UCSD-AML1 (cell line): ENCODE results near the gene ITGA4.
A peak's percentile ranks its signal among the peaks of the same experiment; 100 is the strongest.

Source experiments
- DNase-seq: peaks from one replicate; lab custom pipeline; 2025; ENCODE audit not compliant: unreplicated experiment; lab: John Stamatoyannopoulos, UW

The ITGA4 gene

DNA sequence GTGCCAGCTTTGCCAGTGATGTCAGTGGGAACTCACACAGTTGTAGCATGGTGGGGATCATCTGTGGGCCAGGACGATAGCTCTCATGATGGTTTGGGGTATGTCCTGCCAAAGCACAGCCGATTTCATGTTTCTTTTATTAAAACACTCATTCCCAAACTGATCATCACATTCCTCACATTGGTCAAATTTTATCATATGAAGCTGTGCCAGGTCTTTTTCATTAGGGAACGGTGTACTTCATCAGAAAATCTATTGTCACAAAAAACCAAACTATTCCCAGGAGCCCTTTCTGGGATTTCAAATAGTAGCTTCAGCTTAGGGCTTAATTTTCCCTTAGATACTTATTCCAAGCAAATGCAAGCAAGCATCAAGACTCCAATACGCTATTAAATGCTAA lies 42.0 kb downstream of the ITGA4 start:
- DNase-seq: no peak

DNA sequence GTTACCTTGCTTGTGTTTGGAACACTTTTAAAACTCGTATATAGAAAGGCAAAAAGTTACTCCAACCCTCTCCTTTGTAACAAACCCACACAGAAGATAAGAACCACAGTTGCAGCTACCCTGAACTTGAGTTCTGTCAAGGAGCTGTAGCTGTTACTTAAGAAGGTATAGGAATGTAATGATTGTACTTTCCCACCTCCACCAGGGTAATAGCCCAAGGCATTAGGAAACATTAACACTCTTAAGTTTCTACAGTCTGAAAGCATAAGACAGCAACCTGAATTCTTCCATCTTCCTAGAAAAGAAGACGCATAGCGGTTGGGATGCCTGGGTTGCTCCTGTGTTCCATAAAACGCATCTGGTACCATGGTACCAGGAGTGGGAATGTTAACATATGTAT lies 43.0 kb downstream of the ITGA4 start:
- DNase-seq: no peak

DNA sequence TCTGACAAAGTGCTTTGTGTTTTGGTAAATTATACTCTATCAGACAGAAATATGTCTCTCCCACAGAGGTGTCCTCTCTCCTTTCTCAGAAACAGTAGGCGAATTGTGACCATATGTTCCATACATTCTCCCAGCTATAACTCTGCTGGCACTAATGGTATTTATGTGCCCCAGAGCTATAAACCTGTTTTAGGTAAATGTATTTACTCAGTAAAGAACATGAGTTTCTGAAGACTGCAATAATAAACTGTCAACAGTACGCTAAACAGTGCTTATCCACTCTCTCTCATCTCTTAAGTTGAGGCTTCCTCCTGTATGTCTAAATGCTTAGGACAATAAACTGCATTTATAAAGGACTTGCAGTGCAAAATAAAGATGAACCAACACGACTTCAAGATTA lies 58.5 kb downstream of the ITGA4 start:
- no peak for DNase-seq

DNA sequence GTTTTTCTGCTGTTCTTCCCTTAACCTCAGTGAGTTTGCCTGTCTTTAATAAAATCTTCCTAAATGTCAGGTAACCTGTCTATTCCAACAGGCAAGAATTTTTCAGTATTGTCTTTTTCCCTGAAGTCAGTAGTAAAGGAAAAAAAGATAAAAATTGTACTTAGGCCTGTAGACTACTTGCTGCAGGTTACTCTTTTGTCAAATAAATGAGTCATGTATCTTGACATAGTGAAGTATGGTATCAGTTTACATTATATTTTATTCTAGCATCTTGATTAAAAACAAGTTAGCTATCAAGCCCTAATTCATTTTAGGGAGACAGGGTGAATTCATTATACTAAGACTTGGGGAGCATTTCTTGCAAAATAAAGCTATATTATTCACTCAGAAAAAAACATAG lies 59.8 kb downstream of the ITGA4 start:
- no peak for DNase-seq

DNA sequence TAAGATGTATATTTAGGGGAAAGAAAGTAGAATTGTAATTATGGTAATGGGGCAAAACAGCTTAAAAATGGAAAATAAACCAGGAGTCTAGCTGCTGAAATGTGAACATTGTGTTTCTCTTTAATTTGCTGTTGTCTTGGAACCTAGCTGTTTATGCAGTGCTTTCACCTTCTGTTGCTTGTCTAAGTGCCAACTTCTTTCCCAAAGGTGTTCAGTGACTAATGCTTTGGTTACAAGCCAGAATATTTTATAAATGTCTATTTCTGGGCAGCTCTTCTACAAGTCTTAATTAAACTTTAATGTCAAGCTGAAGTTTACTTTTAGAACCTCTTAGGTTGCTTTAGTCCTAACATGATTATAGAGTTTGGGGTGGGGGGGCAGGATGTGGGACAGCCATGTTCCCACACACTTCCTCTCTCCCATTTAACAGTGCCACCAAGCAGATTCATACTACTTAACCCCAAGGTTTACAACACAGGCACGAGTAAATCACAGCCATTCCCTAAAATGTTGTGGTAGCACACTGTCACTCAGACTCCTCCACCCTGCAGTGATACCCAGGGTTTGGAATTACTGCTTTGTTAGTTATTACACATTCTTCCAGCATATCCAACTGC lies 60.6 kb downstream of the ITGA4 start:
- peak; percentile 5 for DNase-seq

DNA sequence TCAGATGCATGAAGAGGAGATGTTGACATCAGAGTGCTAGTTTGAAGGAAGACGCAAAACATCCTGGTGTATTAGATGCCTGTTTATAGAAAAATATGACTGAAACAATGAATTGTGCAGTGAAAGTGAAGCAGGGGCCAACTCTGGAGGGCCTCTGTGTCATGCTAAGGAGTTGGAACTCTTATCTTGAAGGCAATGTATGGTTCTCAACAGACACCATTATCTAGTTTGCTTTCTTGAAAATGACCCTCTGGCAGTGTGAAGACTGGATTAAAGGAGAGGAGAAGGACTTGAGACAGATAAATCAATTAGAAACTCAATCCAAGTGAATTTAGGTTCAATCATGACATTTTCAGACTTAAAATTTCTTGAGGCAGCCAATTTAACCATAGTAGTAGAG lies 63.1 kb downstream of the ITGA4 start:
- no peak for DNase-seq

DNA sequence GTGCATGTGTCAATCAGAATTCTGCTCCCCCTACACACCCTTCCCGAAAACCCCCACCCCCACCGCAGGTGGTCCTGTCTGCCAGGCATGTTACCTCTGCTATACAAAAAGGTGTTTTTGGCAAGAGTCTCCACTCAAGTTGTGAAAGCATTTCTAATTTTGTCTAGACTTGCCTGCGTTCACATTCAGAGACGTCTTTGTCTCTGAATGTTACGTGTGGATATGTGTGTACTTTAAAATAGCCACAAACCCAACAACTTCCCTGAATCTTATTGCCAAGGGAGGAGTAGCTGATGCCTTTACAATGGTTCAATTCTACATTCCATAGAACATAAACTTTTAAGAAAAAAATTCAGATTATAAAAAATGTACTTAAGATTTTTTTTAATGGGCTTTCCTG lies 66.6 kb downstream of the ITGA4 start:
- DNase-seq: no peak

DNA sequence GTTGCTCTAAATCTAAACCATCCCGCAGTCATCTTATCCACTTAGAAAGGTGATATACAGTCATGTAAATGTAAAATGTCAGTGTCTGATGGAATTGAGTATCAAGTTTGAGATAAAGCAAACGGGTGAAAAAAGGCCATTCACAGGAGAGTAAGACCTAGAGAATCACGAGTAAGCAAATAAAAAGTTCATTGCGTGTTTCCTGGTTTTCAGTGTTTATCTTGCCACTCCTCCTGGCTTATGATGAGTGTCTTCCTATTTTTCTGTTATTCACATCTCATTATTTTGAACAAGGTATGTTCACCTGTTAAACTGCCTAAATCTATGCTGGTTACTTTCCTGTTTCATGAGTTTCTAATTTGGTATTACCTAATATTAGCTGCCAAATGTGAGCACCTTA lies 68.8 kb downstream of the ITGA4 start:
- DNase-seq: no peak

DNA sequence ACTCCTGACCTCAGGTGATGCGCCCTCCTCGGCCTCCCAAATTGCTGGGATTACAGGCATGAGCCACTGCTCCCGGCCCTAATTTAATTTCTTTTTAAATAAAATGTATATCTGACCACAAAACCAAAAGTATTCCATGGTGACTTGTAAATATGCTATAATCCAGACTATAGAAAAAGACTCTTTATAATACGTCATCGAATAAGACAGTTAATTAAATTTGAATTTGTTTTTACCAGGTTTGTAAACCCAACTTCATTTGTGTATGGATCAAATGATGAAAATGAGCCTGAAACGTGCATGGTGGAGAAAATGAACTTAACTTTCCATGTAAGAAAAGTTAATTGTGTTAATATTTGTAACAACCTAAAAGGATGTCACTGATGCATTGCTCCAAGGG lies 69.9 kb downstream of the ITGA4 start:
- no peak for DNase-seq

DNA sequence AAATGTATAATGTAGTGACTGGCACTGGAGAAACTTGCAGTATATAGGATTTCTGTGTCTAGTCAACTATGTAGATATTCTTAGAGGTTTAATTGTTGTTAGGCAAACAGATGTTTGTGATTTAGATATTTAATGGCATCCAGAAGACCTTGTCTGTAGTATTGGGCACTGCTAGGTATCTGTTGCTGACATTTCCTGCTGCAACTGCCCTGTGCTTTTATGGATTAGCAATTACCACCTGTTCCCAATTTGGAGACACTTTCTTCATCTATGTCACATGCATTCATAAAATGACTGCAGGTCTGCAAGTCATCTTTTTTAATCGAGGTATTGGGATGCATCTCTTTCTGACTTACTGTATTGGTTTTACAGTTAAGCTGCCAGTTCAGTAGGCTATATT lies 71.3 kb downstream of the ITGA4 start:
- DNase-seq: no peak

DNA sequence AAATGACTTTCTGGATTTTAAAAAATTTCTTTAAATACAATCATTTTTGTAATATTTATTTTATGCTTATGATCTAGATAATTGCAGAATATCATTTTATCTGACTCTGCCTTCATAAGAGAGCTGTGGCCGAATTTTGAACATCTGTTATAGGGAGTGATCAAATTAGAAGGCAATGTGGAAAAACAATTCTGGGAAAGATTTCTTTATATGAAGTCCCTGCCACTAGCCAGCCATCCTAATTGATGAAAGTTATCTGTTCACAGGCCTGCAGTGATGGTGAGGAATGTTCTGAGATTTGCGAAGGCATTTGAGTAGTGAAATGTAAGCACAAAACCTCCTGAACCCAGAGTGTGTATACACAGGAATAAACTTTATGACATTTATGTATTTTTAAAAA lies 79.5 kb downstream of the ITGA4 start:
- DNase-seq: no peak

DNA sequence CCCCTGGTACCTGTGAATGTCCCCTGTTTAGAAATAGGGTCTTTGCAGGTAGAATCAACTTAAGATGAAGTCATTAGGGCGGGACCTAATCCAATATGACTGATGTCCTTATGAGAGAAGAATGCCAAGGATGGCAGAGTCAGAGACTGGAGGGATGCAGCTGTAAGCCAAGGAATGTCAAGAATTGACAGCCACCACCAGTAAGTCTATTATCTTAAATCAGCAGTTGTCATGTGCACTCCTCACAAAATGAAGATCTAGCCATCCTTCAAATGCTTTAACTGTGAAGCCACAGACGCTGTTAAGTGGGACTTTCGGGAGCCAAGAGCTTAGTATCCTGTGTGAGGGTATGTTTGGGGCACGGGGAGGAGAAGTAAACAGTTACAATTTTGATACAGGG lies 83.2 kb downstream of the ITGA4 start:
- no peak for DNase-seq

DNA sequence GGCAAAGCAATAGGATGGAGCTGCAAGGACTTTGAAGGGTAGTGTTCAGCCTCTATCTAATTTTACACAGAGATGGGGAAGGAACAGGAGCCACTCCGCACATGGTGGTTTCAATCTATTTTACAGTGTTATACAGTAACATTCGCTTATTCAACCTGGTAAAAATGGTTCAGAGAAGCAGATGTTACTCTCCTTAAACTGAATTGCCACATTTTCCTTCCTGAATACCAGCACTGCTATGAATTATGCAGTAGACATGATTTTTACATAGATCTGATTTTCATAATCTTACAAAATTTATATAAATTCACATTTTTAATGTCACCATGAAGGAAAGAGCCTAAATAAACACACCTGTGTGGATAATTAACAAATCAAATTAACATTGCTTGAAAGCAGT lies 85.0 kb downstream of the ITGA4 start:
- DNase-seq: no peak

DNA sequence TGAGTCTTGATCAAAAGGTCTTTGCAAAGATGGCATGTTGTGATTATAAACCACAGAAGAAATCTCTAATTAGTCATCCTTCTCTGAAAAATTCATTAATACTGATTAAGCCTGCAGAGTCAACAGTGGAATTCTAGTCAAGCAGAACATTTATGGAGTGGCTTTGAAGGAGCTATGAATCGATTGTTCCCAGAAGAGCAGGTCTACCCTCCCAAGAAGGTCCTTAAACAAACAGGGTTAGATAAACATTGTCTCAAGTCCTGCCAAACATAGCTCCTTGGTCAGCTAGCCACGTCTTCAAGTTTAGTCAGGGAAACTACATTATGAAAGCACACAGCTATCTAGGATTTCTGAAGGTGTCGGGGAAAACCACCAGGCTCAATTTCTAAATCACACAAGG lies 88.9 kb downstream of the ITGA4 start:
- no peak for DNase-seq

DNA sequence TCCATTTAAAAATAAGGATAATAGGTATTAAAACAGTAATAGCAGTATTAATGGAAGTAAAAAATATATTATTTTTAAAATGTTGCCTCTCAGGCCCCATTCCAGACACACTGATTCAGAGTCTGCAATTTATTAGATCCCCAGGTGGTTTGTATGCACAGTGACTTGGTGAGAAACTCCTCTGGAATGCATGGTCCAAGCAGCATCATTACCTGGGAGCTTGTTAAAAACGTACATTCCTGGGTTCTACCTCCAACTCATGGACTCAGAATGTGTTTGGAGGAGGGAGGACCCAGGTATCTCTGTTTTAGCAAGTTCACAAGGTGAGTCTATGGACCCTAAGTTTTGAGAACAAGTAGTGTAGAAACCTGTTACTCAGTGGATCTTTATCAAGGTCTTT lies 95.6 kb downstream of the ITGA4 start:
- no peak for DNase-seq

DNA sequence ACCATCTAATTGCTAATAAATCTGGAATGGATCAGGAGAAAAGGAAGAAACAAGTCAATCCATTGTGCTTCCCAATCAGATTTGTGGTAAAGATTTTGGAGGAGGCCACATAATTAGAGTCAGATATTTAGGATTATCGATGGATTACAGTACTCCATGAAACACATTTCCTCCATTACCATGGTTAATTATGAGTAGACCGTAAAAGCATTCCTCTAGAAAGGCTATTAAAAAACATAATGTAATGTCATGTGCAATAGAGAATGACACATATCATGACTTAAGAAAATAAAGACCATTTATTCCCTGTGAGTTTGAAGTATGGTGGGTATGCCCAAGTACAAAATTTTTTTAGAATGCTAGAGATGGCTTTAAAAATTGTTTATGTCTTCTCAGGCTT lies 96.1 kb downstream of the ITGA4 start:
- no peak for DNase-seq

DNA sequence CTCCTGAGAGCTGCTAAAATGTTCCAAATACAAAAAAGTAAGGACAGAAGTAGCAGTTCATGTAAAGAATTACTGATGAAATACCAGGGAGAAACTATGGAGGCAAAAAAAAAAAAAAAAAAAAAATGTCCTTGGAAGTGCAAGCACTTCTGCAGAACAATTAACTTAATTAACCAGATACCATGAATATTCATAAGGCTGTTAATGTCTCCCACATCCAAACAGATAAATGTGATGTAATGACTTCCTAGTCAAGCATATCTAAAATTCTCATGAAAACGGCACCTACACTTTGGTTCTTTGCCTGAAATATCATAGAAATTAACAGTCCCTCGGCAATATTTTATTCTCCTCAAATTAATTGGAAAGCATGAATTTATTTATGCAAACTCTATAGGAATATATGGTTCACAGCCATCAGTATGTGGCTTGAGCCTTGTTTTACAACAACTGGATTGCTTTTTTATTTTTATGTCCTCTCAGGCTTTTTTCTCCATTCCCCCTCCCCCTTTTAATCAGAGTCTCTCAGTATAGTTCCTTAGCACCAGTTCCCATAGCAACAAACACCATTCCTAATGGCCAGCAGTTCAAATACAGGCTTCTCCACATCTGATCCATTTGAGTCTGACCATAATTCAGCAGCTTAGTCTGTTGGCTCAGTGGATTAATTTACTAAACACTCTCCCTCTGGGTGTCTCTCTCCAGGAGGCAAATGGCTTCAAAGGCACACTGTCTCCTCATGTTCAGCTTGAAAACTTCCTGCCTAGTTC lies 97.1 kb downstream of the ITGA4 start:
- DNase-seq: no peak

DNA sequence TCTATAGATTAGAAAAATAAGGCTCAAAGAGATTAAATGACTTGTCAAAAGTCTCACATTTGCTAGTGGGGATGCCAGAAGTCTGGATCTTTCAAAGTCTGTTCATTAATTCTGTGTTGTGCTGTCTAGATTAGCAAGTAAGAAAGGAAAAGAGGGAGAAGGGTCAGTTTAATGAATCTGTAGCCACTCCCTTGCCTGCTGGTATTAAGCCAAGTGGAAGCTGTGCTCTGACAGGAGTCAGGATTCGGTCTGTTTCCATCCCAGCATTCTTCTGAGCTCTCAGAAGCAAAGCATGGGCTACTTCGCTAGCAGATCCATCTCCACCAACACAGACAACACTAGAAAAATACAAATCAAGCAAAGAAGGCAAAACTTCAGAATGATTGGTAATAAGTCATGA lies 101.2 kb downstream of the ITGA4 start:
- no peak for DNase-seq

DNA sequence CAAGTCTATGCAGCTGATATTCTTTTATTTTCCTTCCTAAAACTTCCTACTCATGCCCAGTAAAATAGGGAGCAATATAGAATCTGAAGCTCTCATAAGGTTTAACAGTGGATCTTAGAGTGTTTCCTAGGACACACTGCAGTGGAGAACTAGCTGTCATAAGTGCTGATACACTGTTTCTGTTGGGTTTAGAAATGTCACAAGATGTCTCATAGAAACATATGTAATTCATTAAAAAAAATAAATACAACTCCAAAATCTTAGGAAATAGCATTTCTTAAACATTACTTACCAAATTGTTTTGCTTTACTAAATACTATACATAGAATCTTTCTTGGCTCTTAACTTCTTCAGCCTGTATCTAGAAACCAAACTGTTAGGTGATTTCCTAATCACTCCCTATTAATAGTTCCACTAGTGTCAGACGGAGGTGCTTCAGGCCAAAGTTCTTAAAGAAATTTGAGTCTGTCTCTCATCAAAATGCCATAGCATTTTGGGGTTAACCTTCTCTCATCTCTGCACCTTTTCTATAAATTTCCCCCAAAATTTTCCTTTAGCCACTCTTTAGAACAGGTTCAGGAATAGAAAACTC lies 106.0 kb downstream of the ITGA4 start:
- no peak for DNase-seq

DNA sequence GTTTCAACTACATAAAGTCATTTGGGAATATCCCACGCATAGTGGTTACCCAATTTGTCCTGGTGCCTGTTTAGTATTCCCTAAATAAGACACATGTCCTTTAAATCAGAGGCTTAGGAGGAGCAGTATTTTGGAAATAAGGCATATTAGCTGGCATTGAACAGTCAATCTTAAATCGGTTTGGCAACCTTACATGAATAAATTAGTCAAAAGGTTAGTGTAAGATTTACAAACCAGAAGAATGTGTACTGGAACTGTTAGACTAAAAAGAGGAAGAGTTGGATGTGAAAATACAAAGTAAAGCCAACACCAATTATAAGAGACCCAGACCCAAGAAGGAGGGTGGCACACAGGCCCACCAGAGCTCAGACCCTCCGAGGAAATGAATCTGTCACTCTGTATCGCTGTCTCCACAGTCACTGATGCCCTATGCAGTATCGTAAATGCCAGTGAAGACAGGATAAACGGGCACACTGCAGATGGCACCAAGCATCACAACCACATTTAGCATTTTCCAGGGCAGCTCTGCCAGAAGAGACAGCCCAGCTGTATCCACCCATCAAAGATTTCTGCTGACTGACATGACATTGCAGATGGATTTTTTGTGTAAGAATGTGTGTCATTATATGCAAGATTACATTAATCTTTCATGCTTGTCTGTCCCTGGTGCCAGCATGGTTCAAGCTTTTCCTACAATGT lies 109.3 kb downstream of the ITGA4 start:
- peak; percentile 7 for DNase-seq

DNA sequence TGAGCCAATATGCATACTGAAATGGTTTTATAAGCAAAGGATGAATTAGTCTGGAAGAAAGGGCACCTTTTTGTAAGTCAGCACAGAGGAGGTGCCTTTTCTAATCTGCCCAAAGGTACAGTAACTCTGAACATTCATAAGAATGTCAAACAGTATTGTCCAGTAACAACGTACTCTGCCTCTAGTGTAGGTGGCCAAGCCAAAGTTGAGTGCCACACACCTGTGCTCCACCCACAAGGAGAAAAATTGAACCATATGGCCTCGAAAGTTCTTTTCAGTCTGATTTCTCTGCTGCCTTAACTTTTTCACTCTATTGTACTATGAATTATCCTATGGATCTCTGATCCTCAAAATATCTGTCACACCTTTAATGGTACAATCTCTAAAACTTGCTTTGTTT lies 112.9 kb downstream of the ITGA4 start:
- no peak for DNase-seq
